Measurements from ENCODE around the gene ZNF331. TPM values are rescaled to one million over a fixed set of nuclear protein-coding genes. Genes with fewer than 3 reads are reported as not detected.

ZNF331 gene
- total RNA-seq, 1 donor from 2014 or later: 4.6 TPM

DNA sequence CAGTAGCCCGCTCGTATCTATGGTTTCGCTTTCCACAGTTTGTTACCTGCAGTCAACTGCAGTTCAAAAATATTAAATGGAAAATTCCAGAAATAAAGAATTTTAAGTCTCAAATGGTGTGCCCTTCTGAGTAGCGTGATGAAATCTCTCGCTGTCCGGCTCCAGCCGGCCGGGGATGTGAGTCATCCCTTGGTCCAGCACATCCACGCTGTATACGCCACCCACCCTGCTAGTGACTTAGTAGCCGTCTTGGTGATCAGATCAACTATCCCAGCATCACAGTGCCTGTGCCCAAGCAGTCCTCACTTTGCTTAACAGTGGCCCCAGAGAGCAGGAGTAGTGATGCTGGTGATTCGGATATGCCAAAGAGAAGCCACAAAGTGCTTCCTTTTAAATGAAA is 40.0 kb downstream of the ZNF331 start:
- no peak for ATAC-seq

DNA sequence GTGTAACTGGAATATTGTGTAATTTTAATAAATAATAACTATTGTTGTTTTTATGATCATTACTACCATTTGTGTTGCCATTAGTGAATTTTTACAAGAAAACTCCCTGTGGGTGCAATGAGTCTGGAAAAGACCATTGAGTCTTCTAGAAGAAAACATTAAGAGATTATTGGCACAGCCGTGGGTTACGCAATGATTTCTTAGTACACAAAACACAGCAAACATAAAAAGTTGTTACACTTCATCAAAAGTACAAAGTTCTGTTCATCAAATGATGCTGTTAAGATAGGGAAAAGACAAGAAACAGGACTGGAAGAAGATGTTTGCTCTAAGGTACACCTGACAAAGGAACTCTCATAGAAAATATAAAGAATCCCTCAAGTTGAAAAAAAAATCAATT is 41.6 kb downstream of the ZNF331 start:
- no peak for ATAC-seq

DNA sequence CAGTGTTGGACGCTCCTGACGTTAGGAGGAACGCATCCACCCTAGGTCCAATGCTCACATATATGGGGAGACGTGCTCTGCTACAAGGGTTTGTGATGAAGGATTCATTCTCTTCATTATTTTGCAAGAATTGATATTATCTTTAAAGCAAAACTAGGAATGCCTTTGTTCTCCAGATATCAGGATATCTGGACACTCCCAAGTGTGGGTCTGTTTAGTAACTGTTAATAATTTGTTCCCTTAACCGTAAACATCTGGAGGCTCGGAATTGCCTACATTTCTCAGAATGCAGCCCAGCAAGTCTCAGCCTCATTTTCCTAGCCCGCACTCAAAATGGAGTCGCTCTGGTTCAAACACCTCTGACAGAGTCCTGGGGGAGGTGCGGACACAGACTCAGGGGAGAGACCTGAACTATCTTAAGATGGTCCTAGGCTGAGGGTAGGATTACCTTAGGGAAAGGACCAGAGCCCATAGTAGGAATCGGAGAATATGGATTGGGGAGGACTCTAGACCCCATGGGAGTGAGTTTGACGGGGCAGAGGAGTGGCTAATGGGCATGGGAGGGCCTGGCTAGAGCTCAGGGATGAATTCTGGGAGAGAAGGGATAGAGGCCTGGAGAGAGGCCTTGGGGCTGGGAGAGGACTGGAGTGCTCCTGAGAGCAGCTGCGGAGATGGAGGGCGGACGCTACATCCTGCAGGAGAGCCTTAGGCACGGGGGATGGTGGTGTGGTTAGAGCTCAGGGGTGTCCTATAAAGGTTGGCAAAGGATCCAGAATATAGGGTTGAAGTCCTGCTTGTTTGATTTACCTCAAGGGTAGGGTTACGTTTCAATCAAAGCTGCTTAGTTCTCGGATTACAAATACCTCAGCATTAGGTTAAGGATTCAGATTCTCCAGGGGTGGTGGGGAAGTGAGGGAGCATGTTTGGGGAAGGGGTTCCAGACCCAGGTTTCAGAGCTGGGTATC is 43.2 kb downstream of the ZNF331 start:
- ATAC-seq: no peak

DNA sequence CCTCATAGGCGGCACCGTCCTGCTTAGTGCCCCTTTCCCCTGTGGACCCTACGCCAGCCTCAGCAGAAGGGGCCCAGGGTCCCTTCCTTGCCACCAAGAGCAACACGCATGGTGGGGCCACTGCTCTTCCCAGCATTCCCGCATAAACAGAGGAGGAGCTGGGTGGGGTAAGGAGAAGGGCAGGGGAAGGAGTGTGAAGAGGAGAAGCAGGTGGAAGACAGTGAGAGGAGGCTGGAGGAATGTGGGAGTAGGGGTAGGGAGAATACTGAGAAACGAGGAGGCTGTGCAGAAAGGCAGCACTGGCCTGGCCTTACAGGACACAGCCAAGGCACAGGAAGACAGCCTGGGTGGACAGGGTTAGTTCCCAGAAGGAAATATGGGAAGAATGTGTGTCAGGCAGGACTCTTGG is 43.9 kb downstream of the ZNF331 start:
- no peak for ATAC-seq

DNA sequence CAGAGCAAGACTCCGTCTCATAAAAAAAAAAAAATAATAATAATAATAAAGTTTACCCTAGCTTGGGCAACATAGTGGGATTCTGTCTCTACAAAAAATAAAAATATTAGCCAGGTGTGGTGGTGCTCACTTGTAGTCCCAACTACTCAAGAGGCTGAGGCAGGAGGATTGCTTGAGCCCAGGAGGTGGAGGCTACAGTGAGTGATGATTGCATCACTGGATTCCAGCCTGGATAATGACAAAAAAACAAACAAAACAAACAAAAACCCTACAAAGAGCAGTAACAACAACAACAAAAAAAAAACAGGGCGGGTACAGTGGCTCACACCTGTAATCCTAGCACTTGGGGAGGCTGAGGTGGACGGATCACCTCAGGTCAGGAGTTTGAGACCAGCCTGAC is 45.2 kb downstream of the ZNF331 start:
- no peak for ATAC-seq

DNA sequence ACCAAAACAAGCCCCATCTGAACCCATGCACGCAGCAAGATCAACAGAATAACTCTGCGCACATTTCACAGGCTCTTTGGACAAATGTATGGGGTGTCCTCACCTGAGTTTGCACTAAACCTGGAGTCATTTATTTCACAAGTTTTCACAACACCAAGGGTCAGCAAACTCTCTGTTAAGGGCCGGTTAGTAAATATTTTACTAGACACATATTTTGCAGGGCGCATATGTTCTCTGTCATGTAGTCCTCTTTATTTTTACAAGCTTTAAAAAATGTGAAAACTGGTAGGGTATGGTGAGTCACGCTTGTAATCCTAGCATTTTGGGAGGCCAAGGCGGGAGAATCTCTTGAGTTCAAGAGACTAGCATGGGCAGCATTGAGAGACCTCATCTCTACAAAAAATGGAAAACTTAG is 48.3 kb downstream of the ZNF331 start:
- no peak for ATAC-seq

DNA sequence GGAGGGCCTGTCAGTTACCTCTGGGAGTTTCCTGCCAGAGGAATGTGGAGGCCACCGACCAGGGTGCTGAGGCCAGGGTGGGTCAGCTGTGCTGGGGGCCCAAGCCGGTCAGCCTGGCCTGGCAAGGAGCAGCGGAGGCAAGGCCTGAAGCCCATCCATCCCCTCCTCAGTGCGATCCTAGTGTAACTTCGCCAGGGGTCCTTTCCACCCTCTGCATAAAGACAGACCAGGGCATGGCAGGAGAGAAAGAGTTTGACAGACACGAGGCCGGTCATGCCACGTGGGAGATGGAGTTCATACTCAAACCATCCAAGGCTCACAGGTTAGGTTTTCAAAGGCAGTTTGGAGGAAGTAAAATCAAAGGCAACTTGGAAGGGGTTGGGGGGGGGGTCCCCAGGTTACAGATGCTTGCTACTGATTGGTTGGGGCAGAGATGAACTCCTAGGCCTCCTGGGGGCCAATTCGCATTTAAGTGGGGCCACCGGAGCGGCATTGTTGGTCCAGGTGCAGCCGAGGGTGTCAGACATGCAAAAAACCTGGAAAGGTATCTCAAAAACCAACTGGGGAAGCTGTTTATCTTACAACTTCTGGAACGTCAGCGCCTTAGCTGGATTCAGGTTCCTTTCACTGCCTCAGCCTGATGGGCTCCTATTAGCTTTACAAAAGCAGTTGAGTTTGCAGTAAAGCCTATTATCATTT is 57.0 kb downstream of the ZNF331 start:
- no peak for ATAC-seq

DNA sequence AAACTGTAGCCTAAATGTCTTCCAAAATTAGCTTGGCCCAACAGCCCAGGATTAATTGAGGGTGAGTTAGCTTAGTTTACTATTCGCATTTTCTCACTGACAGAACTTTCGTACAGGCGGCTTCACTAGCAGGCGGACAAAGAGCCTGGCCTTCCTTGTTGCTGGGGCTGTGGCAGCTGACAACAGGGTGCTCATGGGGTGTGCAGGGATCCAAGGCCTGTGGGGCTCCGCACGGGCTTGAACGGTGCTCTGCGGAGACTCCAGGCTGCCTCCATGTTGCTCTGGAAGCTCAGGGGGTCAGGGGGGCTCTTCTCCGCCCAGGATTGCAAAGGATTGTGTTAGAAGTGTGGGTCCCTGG is 57.5 kb downstream of the ZNF331 start:
- ATAC-seq: no peak

DNA sequence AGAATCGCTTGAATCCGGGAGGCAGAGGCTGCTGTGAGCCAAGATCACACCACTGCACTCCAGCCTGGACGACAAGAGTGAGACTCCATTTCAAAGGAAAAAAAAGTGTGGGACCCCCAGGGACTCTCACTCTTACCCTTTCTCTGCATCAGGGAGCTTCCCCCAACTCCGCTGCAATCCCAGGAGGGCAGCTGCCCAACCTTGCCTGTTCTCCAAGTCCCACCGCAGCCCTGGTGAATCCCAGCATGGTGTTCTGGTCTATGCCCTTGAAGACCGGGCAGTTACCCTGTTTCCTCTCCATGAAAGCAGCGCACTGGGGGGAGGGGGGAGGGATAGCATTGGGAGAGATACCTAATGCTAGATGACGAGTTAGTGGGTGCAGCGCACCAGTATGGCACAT is 58.1 kb downstream of the ZNF331 start:
- no peak for ATAC-seq

DNA sequence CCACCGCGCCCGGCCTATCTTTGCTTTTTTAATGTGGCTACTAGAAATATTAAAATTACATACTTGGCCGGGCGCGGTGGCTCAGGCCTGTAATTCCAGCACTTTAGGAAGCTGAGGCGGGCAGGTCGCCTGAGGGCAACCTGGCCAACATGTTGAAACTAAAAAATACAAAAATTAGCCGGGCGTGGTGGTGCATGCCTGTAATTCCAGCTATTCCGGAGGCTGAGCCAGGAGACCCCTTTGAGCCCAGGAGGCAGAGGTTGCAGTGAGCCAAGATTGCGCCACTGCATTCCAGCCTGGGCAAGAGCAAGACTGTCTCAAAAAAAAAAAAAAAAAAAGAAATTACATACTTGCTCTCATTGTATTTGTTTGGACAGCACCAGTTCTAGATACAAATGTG is 59.1 kb downstream of the ZNF331 start:
- ATAC-seq: peak; percentile 20

DNA sequence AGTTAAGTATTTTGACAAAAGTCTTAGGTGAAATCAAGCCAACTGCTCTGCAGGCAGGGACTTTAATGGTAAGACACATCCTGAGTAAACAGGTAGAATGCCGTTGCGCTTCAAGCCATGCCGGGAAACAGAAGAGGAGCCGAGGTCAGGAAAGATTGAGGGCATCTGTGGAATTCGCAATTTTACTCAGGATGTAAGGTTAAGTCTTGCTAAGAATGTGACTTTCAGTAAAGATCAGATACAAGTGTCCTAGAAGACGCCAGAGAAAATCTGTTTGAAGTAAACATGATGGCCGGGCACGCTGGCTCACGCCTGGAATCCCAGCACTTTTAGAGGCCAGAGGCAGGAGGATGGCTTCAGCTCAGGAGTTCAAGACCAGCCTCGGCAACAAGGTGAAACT is 60.4 kb downstream of the ZNF331 start:
- no peak for ATAC-seq

DNA sequence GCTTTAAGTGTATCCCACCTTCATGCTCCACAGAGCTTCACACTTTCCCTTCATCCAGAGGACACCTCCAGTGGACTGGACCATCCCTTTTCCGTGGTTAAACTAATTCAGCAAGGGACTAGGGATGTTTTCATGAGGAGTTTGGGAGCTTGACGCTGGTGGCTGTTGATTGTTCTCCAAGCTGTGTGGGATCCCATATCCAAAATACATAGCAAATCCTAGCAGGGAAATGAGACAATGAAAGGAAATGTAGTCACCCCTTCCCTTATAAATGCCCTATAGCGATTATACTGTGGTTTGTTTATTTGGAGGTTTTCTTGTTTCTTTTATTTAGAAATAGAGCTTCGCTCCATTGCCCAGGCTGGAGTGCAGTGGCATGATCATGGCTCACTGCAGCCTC is 62.3 kb downstream of the ZNF331 start:
- ATAC-seq: no peak

DNA sequence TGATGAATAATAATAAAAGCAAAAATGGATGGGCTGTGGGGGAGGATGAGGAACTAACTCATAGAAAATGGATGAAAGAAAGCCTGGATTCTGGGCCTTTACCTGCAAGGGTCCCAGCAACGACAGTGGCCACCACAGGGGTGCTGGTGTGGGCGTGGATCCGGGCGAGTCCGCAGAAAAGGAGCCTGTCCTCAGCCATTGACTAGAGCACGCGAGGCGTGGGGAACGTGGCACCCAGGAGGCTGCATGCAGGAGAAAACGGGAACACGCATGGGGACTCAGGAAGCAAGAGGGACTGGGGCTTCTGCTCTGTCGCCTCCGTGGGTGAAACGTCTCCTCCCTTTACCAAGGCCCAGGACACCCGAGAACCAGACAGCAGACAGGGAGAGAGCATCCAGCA is 68.1 kb downstream of the ZNF331 start:
- ATAC-seq: no peak

DNA sequence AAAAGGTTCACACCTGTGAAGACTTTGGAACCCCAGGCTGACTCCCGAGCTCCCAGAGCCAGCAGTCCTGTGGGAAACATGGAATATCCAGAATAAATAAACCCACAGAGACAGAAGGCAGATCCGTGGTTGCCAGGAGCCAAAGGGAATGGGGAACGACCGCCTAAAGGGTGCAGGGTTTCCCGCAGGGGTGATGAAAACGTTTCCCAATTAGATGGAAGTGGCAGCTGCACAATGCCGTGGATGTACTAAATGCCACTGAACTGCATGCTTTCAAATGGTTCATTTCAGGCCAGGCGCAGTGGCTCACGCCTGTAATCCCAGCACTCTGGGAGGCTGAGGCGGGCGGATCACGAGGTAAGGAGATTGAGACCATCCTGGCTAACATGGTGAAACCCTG is 70.4 kb downstream of the ZNF331 start:
- ATAC-seq: no peak

DNA sequence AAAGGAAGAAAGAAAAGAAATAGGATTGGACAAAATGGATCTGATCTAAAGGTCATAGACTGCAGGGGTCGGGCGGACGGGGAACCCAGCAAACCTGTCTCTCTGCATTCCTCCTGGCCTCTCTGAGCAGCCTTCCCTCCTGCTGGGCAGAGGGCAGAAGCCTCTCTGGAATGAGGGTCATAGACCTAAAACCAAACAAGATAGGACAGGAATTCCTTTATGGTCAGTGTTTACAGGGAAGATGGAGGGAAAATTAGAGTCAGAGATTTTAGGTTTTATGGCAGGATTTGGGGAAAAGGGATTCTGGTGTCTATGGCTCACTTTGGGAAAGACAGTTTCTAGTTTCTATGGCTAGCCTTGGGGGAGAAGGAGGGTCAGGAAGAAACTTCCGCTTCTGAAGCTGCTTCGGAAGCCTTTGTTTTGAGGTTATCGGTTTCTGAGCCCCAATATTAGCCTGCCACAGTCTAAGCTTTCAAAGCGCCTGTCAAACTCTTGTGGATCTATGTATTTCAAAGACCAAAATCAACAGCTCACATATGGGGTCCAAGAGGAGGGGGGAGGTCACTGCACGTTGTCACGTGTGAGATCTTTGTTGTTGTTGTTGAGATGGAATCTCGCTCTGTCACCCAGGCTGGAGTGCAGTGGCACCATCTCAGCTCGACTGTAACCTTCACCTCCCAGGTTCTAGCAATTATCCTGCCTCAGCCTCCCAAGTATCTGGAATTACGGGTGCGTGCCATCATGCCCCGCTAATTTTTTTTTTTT is 75.0 kb downstream of the ZNF331 start:
- ATAC-seq: no peak

DNA sequence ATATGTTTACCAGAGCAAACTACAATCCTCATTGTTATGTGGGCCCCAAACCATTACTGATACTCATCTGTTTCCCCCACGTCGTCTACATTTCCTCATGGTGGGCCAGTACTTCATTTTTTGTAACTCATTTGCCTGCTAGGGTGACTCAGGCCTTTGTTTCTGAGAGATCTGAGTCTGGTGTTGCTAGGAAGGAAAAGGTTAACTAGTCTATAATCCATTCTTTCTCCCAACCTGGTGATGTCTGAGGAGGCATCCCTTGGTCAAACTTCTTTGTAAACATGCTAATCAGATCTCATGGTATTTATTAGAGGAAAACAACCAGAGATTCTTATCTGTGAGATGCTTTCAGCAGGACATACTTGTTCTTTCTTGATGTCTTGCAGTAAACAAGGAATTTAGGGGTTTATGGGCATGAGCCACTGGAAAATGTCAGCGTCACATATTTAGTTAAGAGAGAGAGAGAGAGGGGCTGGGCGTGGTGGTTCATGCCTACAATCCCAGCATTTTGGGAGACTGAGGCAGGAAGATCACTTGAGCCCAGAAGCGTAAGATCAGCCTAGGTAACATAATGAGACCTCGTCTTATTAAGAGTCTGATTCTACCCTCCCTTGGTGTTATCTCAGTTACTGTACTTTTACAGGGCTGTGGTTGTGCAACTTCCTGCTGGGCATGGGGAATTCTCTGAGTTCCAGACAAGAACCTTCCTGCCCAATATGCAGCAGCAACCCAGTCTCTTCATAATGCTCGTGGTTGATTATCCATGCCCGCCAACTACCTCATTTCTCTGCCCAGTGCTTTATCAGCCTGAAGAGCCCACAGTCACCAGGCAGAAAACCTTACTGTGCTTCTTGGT is 84.2 kb downstream of the ZNF331 start:
- no peak for ATAC-seq

DNA sequence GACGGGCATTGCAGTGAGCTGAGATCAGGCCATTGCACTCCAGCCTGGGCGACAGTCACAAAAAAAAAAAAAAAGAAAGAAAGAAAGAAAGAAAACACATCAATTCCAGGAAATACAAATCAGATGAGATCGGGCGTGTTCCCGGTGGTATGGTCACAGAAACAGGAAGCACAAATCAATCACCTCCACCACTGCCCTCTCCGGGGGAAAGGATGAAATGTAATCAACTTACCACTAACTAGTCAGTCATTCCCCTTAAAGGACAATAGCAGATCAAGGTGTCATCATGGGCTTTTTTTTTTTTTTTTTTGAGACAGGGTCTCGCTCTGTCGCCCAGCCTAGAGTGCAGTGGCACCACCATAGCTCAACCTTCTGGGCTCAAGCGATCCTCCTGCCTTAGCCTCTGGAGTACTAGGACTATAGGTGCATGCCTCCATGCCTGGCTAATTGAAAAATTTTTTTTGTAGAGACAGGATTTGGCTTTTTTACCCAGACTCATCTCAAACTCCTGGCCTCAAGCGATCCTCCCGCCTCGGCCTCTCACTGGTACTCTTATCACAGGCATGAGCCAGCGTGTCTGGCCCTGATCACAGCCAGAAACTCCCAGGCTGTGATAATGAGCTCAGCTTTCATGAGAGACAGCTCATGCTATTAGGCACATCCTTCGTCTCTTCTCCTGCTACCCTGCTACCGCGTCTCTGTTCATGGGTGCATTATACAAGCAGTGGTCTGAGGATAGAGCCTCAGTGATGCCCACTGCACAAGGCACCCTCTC is 87.0 kb downstream of the ZNF331 start:
- ATAC-seq: no peak

DNA sequence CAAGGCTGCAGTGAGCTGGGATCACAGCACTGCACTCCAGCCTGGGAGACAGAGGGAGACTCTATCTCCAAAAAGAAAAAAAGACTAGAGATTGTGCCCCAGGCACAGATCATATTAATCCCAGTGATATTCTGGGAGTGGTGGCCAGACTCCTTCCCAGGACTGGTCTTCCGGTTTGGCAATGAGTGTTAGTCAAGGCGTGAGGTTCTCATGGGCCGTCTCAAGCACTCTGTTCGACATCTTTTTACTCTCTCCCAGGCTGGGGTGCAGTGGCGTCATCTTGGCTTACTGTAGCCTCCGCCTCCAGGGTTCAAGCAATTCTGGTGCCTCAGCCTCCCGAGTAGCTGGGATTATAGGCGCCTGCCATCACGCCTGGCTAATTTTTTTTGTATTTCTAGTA is 88.5 kb downstream of the ZNF331 start:
- ATAC-seq: no peak

DNA sequence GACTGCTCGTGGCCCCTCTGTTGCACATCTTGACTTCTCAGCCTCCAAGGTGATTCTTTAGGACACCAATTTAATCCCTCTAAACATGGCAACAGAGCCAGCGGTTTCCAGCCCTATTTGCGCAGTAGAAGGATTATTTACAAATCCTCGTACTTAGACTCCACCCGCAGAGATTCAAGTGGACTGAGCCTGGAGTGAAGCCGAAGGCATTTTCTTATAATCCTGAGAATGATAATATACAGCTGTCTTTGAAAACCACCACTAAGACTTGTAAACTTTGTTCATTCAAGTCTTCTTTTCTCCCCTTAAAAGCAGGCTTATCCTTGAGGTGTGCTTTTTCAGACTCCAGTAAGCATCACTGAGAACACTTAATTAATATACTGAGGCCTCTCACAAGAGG is 89.0 kb downstream of the ZNF331 start:
- no peak for ATAC-seq

Measured in esophagus mucosa (tissue), 1 donor.